OCI-LY1 (cell line): ENCODE results near the gene TP53BP2.

Experiments used
- H2AFZ ChIP-seq: fragments of 200-600 bp; sonication (generic), shearing (Covaris generic); 2 replicates; pipeline ENCODE4 v1.6.0; 2014; ENCODE audit warnings: antibody characterized with exemption, mild to moderate bottlenecking, low read length
- H3F3A ChIP-seq: fragments of 200-600 bp; sonication (generic), shearing (Covaris generic); 2 replicates; pipeline ENCODE4 v1.6.0; 2014; ENCODE audit warnings: mild to moderate bottlenecking, antibody characterized with exemption, low read length, moderate library complexity; ENCODE audit not compliant: insufficient read depth
- H3K27ac ChIP-seq: fragments of 200-600 bp; sonication (generic); 2 replicates; pipeline ENCODE4 v1.5.1; 2014; ENCODE audit warnings: low read length, mixed run types, mild to moderate bottlenecking, low read depth; ENCODE audit not compliant: poor library complexity, severe bottlenecking
- H3K27me3 ChIP-seq: fragments of 200-600 bp; sonication (generic); 2 replicates; pipeline ENCODE4 v1.6.0; 2014; ENCODE audit warnings: antibody characterized with exemption, mild to moderate bottlenecking, low read length, moderate library complexity; ENCODE audit not compliant: insufficient read depth
- H3K36me3 ChIP-seq: fragments of 200-600 bp; sonication (generic); 2 replicates; pipeline ENCODE4 v1.6.1; 2014; ENCODE audit warnings: mild to moderate bottlenecking, antibody characterized with exemption, low read length, moderate library complexity, mixed read lengths; ENCODE audit not compliant: insufficient read depth
- H3K4me1 ChIP-seq: fragments of 200-600 bp; sonication (generic); 2 replicates; pipeline ENCODE4 v1.5.1; 2014; ENCODE audit warnings: mild to moderate bottlenecking, low read length, moderate library complexity; ENCODE audit not compliant: insufficient read depth, severe bottlenecking
- H3K4me2 ChIP-seq: fragments of 200-600 bp; sonication (generic), shearing (Covaris generic); 2 replicates; pipeline ENCODE4 v1.6.1; 2014; ENCODE audit warnings: low read length
- H3K4me3 ChIP-seq: fragments of 200-600 bp; sonication (generic); 2 replicates; pipeline ENCODE4 v1.5.1; 2014; ENCODE audit warnings: low read length, low read depth, mild to moderate bottlenecking, mixed read lengths; ENCODE audit not compliant: poor library complexity, severe bottlenecking
- H3K79me2 ChIP-seq: fragments of 200-600 bp; shearing (Covaris generic); 2 replicates; pipeline ENCODE4 v1.6.1; 2016; ENCODE audit warnings: mixed run types, low read length, mixed read lengths; ENCODE audit not compliant: insufficient read depth
- H3K9ac ChIP-seq: fragments of 200-600 bp; sonication (generic), shearing (Covaris generic); 2 replicates; pipeline ENCODE4 v1.6.1; 2014; ENCODE audit warnings: mild to moderate bottlenecking, low read length, mixed read lengths
- H3K9me2 ChIP-seq: fragments of 200-600 bp; sonication (generic), shearing (Covaris generic); 2 replicates; pipeline ENCODE4 v1.6.1; 2014; ENCODE audit warnings: low read depth, mild to moderate bottlenecking, low read length, mixed read lengths
- H3K9me3 ChIP-seq: fragments of 200-600 bp; shearing (Covaris generic); 2 replicates; pipeline ENCODE4 v1.6.1; 2014; ENCODE audit warnings: low read length, mixed read lengths
- H4K20me1 ChIP-seq: fragments of 200-600 bp; sonication (generic), shearing (Covaris generic); 2 replicates; pipeline ENCODE4 v1.6.0; 2016; ENCODE audit warnings: mild to moderate bottlenecking, low read length; ENCODE audit not compliant: insufficient read depth
- CTCF ChIP-seq: fragments of 200-600 bp; sonication (generic), shearing (Covaris generic); IDR thresholded peaks from 2 replicates; pipeline ENCODE4 v1.5.1; 2017; ENCODE audit warnings: mild to moderate bottlenecking, antibody characterized with exemption, low read length, moderate library complexity, mixed read lengths
- EZH2 ChIP-seq: fragments of 200-600 bp; sonication (generic), shearing (Covaris generic); IDR thresholded peaks from 2 replicates; pipeline ENCODE4 v1.8.0; 2017; ENCODE audit warnings: borderline replicate concordance, mixed run types, mild to moderate bottlenecking, antibody characterized with exemption, low read length, moderate library complexity, mixed read lengths

TP53BP2 gene

GRCh38 chr1:223815020-223815853, 30.5 kb downstream of the TP53BP2 start:
- no peak overlapping the region for H3K4me3 ChIP-seq
- H3K36me3 ChIP-seq, result peaks cover 3% of the 10 kb centered on the region
- H3K27me3 ChIP-seq, result no peaks in the 10 kb centered on the region
- H3K79me2 ChIP-seq, result no peaks in the 10 kb centered on the region
- no peaks in the 10 kb centered on the region for H3K9me3 ChIP-seq
- TF ChIP-seq EZH2, result no peak
- TF ChIP-seq CTCF, result no peak
- no peak overlapping the region for H3K27ac ChIP-seq
- H3K4me2 ChIP-seq, result no peak overlapping the region
- H3K9me2 ChIP-seq, result no peaks in the 10 kb centered on the region
- no peak overlapping the region for H3K9ac ChIP-seq
- no peak overlapping the region for H2AFZ ChIP-seq
- H4K20me1 ChIP-seq, result no peaks in the 10 kb centered on the region
- H3K4me1 ChIP-seq, result no peaks in the 10 kb centered on the region
- no peaks in the 10 kb centered on the region for H3F3A ChIP-seq

- Histone ChIP-seq H3K4me1 (no peaks in the 10 kb centered on the region), H3F3A (no peaks in the 10 kb centered on the region), H3K9me2 (no peaks in the 10 kb centered on the region), H3K27ac (no peak overlapping the region), H3K79me2 (no peaks in the 10 kb centered on the region), H3K36me3 (peaks cover 4% of the 10 kb centered on the region), H3K4me2 (no peak overlapping the region), H3K27me3 (no peaks in the 10 kb centered on the region), H3K9me3 (no peaks in the 10 kb centered on the region), H2AFZ (no peak overlapping the region), H3K9ac (no peak overlapping the region), H4K20me1 (no peaks in the 10 kb centered on the region), H3K4me3 (no peak overlapping the region)
- TF ChIP-seq EZH2, result no peak
- no peak for TF ChIP-seq CTCF
Measured at GRCh38 chr1:223813645-223814044, 32.1 kb downstream of the TP53BP2 start.

- Histone ChIP-seq H3K27me3 (no peaks in the 10 kb centered on the region), H3F3A (no peaks in the 10 kb centered on the region), H4K20me1 (no peaks in the 10 kb centered on the region), H3K9me3 (no peaks in the 10 kb centered on the region), H3K4me3 (no peak overlapping the region), H3K4me1 (no peaks in the 10 kb centered on the region), H3K4me2 (no peak overlapping the region), H3K79me2 (no peaks in the 10 kb centered on the region), H2AFZ (no peak overlapping the region), H3K36me3 (peaks cover 10% of the 10 kb centered on the region), H3K9me2 (no peaks in the 10 kb centered on the region), H3K27ac (no peak overlapping the region), H3K9ac (no peak overlapping the region)
- TF ChIP-seq EZH2, result no peak
- peak; percentile 52; the same call in 1 of the 2 replicates for TF ChIP-seq CTCF
Measured at GRCh38 chr1:223811634-223812101, 34.1 kb downstream of the TP53BP2 start.
